ENCODE data around the gene COLEC11.
A peak's percentile ranks its signal among the peaks of the same experiment; 100 is the strongest.
"Not testable (repeated sequence)": the region's sequence is repeated elsewhere in the genome, so short reads cannot be mapped to it uniquely, and the experiment has no call there.

COLEC11 gene

DNA sequence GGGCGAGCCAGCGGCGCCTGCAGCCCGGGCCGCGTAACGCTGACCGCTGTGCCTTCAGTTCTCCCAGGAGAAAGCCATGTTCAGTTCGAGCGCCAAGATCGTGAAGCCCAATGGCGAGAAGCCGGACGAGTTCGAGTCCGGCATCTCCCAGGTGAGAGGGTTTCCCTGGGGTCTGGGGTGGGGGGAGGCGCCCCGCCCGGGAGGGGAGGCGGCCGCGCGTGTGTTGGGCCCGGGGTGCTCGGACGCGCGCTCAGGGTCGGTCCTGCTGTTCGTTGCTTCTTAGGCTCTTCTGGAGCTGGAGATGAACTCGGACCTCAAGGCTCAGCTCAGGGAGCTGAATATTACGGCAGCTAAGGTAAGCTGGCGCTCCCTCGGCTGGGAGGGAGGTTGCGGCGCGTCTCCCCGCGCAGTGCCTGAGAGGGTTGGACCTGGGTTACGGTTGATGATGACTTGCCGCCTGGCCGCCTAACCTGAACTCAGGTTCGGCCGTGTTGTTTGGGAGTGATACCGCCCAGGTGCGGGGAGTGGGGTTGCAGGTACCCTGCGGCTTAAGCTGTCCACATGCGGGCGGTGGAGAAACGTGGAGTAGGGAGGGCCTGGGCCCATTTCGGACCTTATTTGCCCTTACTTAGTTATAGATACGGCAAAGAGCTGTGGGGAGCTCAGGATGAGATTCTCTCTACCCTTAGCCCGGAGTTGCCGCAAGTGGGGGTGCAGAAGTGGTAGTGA is 19.2 kb upstream of the COLEC11 start:
- H3K4me1 Mint-ChIP-seq, result peaks cover 57% of the 10 kb centered on the region
- no peaks in the 10 kb centered on the region for H3K27me3 Mint-ChIP-seq
- H3K4me3 Mint-ChIP-seq, result peak overlapping the region; percentile 96
- peaks cover 54% of the 10 kb centered on the region for H3K36me3 Mint-ChIP-seq (ENCODE audit: low read depth)
- peak overlapping the region; percentile 99 for H3K27ac Mint-ChIP-seq
- DNase-seq (peak; percentile 19), ATAC-seq (peak; percentile 2)
- no peaks in the 10 kb centered on the region for H3K9me3 Mint-ChIP-seq

- peak overlapping the region; percentile 99 for H3K27ac Mint-ChIP-seq
- not testable (repeated sequence) for H3K27me3 Mint-ChIP-seq, ATAC-seq, DNase-seq, H3K9me3 Mint-ChIP-seq
- H3K36me3 Mint-ChIP-seq (ENCODE audit: low read depth), result peaks cover 59% of the 10 kb centered on the region
- peak overlapping the region; percentile 96 for H3K4me3 Mint-ChIP-seq
- peaks cover 61% of the 10 kb centered on the region for H3K4me1 Mint-ChIP-seq
Observed at GRCh38 chr2:3576263-3576630, 18.7 kb upstream of the COLEC11 start.

DNA sequence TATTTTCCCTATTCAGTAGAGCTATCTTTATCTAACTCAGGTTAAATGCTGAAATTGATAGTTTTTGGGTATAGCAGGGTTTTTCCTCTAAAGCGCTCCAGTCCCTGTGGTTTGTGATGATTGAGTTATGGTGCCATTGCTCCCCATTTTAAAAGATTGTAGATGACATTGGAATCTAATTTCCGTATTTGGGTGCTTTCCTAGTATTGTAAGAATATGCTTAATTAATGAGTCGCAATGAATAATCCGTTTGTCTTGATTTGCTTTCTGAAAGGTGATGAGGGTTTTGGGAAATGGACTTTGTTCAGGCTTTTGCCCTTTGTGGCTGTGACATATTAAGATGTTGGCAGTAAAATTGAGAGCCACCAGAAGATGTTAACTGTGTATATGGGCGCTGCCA is 15.9 kb upstream of the COLEC11 start:
- Mint-ChIP-seq H3K4me3 (peak overlapping the region; percentile 96), H3K9me3 (no peaks in the 10 kb centered on the region), H3K27me3 (no peaks in the 10 kb centered on the region), H3K27ac (peak overlapping the region; percentile 99), H3K36me3 (ENCODE audit: low read depth) (peaks cover 82% of the 10 kb centered on the region), H3K4me1 (peaks cover 62% of the 10 kb centered on the region)
- DNase-seq (no peak), ATAC-seq (no peak)

DNA sequence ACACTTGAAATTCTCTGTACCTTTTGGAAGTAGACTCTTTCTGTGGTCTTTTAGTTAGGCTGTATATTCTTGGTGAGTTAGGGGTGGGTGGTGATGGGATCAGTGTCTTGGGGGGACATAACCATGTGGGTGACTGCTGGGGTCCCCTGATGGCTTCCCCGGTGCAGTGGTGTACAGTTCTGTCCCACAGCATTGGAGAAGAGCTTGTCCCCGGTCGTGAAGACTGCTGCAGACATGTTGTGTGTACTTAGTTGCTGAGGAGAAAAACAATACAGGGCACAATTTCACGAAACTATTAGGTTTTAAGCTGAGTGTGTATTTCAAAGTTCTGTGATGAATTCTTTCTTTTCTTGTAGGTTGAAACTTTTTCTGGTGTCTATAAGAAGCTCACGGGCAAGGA is 14.5 kb upstream of the COLEC11 start:
- ATAC-seq (no peak), DNase-seq (no peak)
- peak overlapping the region; percentile 32 for H3K27ac Mint-ChIP-seq
- peak overlapping the region; percentile 96 for H3K4me3 Mint-ChIP-seq
- no peaks in the 10 kb centered on the region for H3K27me3 Mint-ChIP-seq
- no peaks in the 10 kb centered on the region for H3K9me3 Mint-ChIP-seq
- peaks cover 55% of the 10 kb centered on the region for H3K4me1 Mint-ChIP-seq
- peaks cover 87% of the 10 kb centered on the region for H3K36me3 Mint-ChIP-seq (ENCODE audit: low read depth)

DNA sequence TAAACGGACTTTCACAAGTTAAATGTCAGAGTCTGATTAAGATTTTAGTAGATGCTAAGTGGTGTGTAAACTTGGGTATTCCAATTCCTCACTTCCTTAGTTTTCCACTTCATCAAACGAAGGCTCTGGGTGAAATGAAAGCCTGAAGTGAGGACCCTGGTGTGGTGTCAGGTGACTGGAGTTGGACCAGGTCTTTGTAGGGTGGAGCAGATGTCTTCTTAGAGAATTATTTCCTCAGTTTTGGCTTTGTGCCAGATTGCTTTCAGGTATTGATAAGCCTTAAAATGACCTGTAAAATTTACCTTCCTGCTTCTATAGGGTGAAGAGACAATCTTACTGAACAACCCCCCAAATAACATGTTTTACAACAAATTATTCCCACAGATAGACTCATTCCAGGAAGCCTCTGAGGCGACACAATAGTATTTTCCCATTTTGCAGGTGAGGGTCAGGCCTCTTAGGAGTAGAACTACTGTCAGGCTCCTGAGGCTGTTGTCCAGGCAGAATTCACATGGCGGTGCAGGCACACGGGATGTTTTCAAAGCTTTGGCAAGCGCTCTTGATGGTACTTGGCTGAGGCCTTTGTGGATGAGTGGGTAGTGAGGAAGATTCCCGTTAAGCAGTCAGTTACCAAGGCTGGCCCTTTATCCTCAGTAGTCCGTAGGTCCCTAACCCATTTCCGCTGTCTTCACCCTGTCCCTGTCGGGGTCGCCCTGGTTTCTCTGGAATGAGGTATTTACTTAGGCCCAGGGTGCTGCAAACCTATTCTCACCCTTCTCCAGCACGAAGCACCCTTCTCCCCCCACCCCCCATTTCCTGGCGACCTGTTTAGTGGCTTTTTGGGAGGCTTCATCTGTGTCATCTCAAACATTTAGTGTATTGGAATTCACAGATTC is 13.3 kb upstream of the COLEC11 start:
- peak overlapping the region; percentile 26 for H3K27ac Mint-ChIP-seq
- no peaks in the 10 kb centered on the region for H3K9me3 Mint-ChIP-seq

DNA sequence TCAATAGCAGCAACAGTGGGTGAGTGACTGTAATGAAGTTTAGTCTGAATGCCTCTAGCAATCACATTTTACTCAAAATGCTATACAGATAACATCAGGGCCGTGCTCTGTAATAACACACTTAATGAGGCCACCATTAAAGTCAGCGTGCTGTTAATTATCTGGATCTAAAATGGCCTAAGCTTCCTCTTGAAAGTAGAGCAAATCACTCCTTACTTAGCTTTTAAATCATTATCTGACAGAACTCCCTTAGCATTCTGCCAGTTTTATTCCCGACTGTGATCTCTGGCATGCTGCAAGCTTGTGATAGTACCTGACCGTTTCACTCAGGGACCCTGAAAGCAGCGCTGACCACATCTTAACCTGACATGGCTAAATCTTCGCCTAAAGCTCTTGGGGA is 10.8 kb upstream of the COLEC11 start:
- peaks cover 24% of the 10 kb centered on the region for H3K4me1 Mint-ChIP-seq
- peaks cover 51% of the 10 kb centered on the region for H3K36me3 Mint-ChIP-seq (ENCODE audit: low read depth)
- DNase-seq (no peak), ATAC-seq (no peak)
- no peaks in the 10 kb centered on the region for H3K9me3 Mint-ChIP-seq
- no peaks in the 10 kb centered on the region for H3K27me3 Mint-ChIP-seq
- H3K27ac Mint-ChIP-seq, result no peak overlapping the region
- H3K4me3 Mint-ChIP-seq, result no peak overlapping the region

More for the DNA sequence above, 13.3 kb upstream of the COLEC11 start:
- Mint-ChIP-seq H3K4me3 (no peak overlapping the region), H3K27me3 (no peaks in the 10 kb centered on the region), H3K4me1 (peaks cover 48% of the 10 kb centered on the region), H3K36me3 (ENCODE audit: low read depth) (peaks cover 76% of the 10 kb centered on the region)
- no peak for DNase-seq
- ATAC-seq, result no peak

DNA sequence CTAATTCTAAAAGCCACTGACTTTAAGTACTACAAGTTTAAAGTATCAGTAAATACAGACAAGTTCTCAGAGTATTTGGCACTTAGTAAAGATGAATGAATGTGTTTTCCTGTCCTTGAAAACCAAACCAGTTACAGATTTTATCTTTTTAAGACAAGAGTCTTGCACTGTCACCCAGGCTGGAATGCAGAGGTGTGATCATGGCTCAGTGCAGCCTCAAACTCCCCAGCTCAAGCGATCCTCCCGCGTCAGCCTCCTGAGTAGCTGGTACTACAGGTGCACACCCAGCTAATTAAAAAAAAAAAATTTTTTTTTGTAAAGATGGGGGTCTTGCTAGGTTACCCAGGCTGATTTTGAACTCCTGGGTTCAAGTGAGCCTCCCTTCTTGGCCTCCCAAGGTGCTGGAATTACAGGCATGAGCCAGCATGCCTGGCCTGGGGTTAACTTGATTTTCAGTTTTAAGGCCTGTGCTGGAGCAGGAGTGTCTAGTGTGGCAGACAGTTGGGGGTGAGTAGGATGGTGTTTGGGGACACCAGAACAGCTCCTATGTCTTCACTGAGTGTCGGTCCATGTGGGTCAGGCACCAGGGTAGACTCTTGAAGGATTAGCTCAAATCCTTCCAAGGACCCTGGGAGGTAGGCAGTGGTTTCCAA is 10.2 kb upstream of the COLEC11 start:
- Mint-ChIP-seq H3K27ac (no peak overlapping the region), H3K4me3 (no peak overlapping the region), H3K36me3 (ENCODE audit: low read depth) (peaks cover 51% of the 10 kb centered on the region), H3K9me3 (no peaks in the 10 kb centered on the region), H3K4me1 (peaks cover 17% of the 10 kb centered on the region), H3K27me3 (no peaks in the 10 kb centered on the region)
- DNase-seq (no peak), ATAC-seq (no peak)

DNA sequence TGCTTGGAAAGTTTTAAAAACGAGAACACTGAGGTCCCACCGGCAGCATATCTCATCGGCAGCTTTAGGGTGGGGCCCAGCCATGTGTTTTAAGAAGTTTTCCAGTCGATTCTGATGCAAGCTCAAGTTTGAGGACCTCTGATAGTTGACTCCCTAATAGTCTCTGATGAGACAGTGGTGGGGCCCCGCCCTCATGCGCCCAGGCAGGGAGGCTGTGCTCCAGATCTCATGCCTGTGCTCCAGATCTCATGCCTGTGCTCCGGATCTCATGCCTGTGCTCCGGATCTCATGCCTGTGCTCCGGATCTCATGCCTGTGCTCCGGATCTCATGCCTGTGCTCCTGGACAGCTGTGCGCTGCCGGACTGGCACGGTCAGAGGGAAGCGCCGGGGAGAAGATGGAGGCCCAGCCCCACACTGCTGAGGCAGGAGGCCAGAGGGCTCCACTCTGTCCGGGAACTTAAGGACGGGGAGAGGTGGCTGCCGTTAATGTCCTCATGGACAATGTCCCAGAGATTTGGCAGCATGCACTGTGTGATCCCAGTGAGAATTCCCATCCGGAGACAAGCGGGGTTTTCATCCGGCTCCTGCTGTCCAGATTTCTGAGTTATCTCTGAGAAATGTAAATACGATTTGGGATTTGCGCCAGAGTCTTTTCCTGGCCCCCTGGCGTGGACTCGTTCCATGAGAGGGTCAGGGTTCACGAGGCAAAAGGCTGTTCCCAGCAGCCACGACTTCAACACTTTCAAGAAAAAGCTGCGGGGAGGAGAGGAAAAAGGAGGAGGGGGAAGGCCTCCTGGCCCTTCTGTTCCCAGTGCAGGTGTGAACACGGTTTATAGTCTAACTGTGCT is 9.4 kb upstream of the COLEC11 start:
- Mint-ChIP-seq H3K9me3 (no peaks in the 10 kb centered on the region), H3K4me3 (no peak overlapping the region), H3K36me3 (ENCODE audit: low read depth) (peaks cover 45% of the 10 kb centered on the region), H3K4me1 (peaks cover 10% of the 10 kb centered on the region), H3K27ac (no peak overlapping the region), H3K27me3 (no peaks in the 10 kb centered on the region)
- no peak for ATAC-seq
- no peak for DNase-seq

DNA sequence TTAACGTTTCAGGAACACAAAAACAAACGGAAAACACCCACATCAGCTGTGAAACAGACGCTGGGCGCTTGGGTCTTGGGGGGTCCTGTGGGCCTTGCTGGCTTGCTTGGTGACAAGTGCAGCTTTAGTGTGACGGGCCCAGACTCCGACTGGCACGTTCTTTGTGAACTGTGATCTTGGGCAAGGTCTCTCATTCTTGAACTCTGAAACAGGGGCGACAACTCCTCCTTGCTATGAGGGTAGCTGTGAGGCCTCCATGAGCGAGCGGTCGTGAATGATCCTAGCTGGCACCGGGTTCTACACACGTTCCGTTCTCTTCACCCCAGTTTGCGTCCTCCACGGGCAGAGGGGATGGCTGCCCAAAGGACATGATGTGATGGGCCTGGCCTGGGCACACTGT is 8.7 kb upstream of the COLEC11 start:
- ATAC-seq, result no peak
- no peak overlapping the region for H3K4me3 Mint-ChIP-seq
- peaks cover 37% of the 10 kb centered on the region for H3K36me3 Mint-ChIP-seq (ENCODE audit: low read depth)

GRCh38 chr2:3587021-3587420 is 7.9 kb upstream of the COLEC11 start:
- H3K4me3 Mint-ChIP-seq, result no peak overlapping the region
- ATAC-seq (peak; percentile 18), DNase-seq (no peak)
- peak overlapping the region; percentile 33 for H3K27ac Mint-ChIP-seq
- no peaks in the 10 kb centered on the region for H3K27me3 Mint-ChIP-seq
- peaks cover 4% of the 10 kb centered on the region for H3K4me1 Mint-ChIP-seq
- H3K9me3 Mint-ChIP-seq, result no peaks in the 10 kb centered on the region
- peaks cover 29% of the 10 kb centered on the region for H3K36me3 Mint-ChIP-seq (ENCODE audit: low read depth)

More for the DNA sequence above, 8.7 kb upstream of the COLEC11 start:
- H3K9me3 Mint-ChIP-seq, result no peaks in the 10 kb centered on the region
- H3K4me1 Mint-ChIP-seq, result peaks cover 4% of the 10 kb centered on the region
- H3K27me3 Mint-ChIP-seq, result no peaks in the 10 kb centered on the region
- DNase-seq, result no peak
- no peak overlapping the region for H3K27ac Mint-ChIP-seq

DNA sequence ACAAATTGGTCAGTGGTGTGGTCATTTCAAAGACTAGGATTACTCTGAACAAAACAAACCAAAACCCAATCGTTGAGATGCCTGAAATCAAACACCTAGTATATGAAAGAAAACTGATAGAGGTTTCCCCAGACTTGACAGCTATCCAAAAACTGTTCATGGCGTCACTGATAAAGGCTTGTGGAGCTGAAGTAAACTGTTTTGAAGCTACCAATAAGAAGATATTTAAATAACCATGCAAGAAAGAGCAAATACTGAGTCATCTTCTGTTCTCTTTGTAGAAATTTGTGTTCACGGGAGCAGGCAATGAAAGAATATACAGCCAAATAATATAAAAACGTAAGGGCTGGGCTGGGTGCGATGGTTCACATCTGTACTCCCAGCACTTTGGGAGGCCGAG is 7.5 kb upstream of the COLEC11 start:
- no peak overlapping the region for H3K4me3 Mint-ChIP-seq
- peaks cover 28% of the 10 kb centered on the region for H3K36me3 Mint-ChIP-seq (ENCODE audit: low read depth)
- H3K4me1 Mint-ChIP-seq, result peaks cover 4% of the 10 kb centered on the region
- peak overlapping the region; percentile 33 for H3K27ac Mint-ChIP-seq
- DNase-seq (no peak), ATAC-seq (no peak)
- H3K27me3 Mint-ChIP-seq, result no peaks in the 10 kb centered on the region
- H3K9me3 Mint-ChIP-seq, result no peaks in the 10 kb centered on the region

DNA sequence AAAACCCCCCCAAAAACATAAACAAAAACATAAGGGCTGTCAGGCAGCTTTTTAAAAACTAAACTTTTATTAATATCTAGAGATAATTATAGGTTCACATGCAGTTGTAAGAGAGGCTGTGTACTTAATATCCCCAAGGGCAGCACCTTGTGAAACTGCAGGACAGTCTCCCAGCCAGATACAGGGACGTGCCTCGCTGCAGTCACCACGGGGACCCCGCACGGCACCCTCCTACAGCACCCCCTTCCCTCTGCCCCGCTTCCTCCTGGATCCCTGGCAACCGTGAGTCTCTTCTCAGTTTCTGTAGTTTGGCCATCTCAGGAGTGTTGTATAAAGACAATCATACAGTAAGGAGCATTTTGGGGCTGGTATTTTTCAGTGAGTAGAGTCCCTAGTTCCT is 6.8 kb upstream of the COLEC11 start:
- ATAC-seq (no peak), DNase-seq (no peak)
- H3K27me3 Mint-ChIP-seq, result no peaks in the 10 kb centered on the region
- H3K36me3 Mint-ChIP-seq (ENCODE audit: low read depth), result peaks cover 25% of the 10 kb centered on the region
- H3K27ac Mint-ChIP-seq, result no peak overlapping the region
- no peak overlapping the region for H3K4me3 Mint-ChIP-seq
- peaks cover 2% of the 10 kb centered on the region for H3K4me1 Mint-ChIP-seq
- no peaks in the 10 kb centered on the region for H3K9me3 Mint-ChIP-seq

- DNase-seq (no peak), ATAC-seq (no peak)
- Mint-ChIP-seq H3K36me3 (ENCODE audit: low read depth) (peaks cover 25% of the 10 kb centered on the region), H3K4me3 (no peak overlapping the region), H3K4me1 (no peaks in the 10 kb centered on the region), H3K27me3 (no peaks in the 10 kb centered on the region), H3K27ac (no peak overlapping the region), H3K9me3 (no peaks in the 10 kb centered on the region)
Observed at GRCh38 chr2:3589086-3589485, 5.8 kb upstream of the COLEC11 start.

DNA sequence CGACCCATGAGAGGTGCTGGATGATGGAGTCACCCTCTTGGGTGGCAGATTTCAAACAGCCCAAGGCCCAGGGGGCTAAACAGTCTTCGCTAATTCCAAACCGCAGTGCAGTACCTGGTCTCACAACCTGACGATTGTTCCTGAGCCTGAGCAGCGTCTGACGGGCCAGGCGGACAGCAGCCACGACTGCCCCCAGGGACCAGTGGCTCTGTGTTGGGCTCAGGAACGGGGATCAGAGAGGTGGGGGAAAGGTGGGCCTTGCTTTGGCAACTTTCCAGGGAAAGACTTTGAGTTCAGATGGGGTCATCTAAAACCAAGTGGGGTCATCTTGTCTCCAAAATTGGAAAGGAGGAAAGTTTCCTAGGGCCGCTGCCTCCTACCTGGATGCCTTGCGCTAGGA is 492 bp downstream of the COLEC11 start:
- peaks cover 25% of the 10 kb centered on the region for H3K4me1 Mint-ChIP-seq
- DNase-seq (no peak), ATAC-seq (no peak)
- H3K36me3 Mint-ChIP-seq (ENCODE audit: low read depth), result peaks cover 13% of the 10 kb centered on the region
- no peaks in the 10 kb centered on the region for H3K27me3 Mint-ChIP-seq
- H3K9me3 Mint-ChIP-seq, result no peaks in the 10 kb centered on the region
- no peak overlapping the region for H3K27ac Mint-ChIP-seq
- no peak overlapping the region for H3K4me3 Mint-ChIP-seq

Data from activated naive CD8-positive, alpha-beta T cell treated with anti-CD3 and anti-CD28 coated beads, Interleukin-2, amount 50 U/mL, for 24 hours (primary cell).